Measurements from ENCODE around the gene CARNS1. TPM values are rescaled to one million over a fixed set of nuclear protein-coding genes. Genes with fewer than 3 reads are reported as not detected.
A peak's percentile ranks its signal among the peaks of the same experiment; 100 is the strongest.

CARNS1 gene
- total and polyA plus RNA-seq, 2 of the 13 experiments (the other 11 are each of a cell fraction or from before 2014, with no cell fraction given), result not detected

DNA sequence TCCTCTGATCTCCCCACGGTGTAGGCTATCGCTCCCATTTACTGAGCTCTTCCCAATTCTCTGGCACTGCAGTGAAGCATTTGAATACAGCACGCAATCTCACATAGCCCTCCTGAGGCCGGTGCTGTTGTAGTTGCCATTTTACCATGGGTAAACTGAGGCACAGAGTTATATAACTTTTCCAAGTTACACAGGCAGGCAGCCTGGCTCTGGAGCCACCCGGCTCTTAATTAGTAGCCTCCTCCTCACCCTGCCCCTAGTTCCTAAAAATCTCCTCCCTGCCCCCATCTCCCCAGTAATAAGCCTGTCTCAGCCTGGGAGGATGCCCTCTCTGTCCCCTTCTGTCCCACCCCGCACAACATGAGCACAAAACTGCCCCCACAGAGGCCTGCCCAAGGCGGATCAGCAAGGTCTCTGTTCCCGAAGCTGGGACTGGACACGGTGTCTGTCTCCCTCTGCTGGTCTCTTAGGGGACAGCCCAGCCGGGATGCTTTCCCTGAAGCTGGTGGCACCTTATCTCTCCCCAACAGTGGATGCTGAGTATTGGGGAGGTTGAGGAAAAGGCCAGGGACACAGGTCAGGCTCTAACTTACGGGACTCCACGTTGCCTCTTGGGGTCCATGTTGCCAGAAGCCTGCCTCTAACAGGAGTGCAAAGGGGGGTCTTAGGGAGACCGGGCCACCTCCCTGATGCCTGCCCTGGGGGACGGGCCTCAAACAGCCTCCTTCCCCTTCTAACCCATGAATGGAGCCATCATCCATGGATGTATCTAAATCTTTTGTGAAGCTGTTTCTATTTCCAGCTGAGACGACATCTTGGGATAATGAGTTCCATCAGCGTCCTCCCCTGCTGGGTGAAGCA, 33.0 kb upstream of the CARNS1 start (continued):
- TF ChIP-seq ZNF574 (CRISPR knock-in tag; IDR thresholded peaks at IDR 0.05), result no peak
- no peak for TF ChIP-seq ZFYVE20 (CRISPR knock-in tag; IDR thresholded peaks at IDR 0.05; ENCODE audit: borderline replicate concordance, low read depth)
- no peak for TF ChIP-seq ZNF839 (CRISPR knock-in tag; IDR thresholded peaks at IDR 0.05; ENCODE audit: borderline replicate concordance)
- TF ChIP-seq, protein P1, sequence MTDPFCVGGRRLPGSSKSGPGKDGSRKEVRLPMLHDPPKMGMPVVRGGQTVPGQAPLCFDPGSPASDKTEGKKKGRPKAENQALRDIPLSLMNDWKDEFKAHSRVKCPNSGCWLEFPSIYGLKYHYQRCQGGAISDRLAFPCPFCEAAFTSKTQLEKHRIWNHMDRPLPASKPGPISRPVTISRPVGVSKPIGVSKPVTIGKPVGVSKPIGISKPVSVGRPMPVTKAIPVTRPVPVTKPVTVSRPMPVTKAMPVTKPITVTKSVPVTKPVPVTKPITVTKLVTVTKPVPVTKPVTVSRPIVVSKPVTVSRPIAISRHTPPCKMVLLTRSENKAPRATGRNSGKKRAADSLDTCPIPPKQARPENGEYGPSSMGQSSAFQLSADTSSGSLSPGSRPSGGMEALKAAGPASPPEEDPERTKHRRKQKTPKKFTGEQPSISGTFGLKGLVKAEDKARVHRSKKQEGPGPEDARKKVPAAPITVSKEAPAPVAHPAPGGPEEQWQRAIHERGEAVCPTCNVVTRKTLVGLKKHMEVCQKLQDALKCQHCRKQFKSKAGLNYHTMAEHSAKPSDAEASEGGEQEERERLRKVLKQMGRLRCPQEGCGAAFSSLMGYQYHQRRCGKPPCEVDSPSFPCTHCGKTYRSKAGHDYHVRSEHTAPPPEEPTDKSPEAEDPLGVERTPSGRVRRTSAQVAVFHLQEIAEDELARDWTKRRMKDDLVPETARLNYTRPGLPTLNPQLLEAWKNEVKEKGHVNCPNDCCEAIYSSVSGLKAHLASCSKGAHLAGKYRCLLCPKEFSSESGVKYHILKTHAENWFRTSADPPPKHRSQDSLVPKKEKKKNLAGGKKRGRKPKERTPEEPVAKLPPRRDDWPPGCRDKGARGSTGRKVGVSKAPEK (CRISPR knock-in tag; IDR thresholded peaks at IDR 0.05; ENCODE audit: borderline replicate concordance), result no peak
- 0 out of 2 replicates have a peak, but pooled peaks have one; percentile 26 for TF ChIP-seq EED (CRISPR knock-in tag; IDR thresholded peaks at IDR 0.05)
- TF ChIP-seq GATAD2A (CRISPR knock-in tag; IDR thresholded peaks at IDR 0.05), result peak; percentile 51; the same call in 1 of the 2 replicates
- 0 out of 4 replicates have a peak, but pooled peaks of 1 of the 2 experiments have one; percentile 32 for TF ChIP-seq KLF16 (CRISPR knock-in tag; IDR thresholded peaks at IDR 0.05)
- TF ChIP-seq ZNF576 (CRISPR knock-in tag; IDR thresholded peaks at IDR 0.05), result no peak
- TF ChIP-seq ASH2L (IDR thresholded peaks at IDR 0.05; ENCODE audit: insufficient read length, low read depth, low read length), result no peak
- TF ChIP-seq KMT2A (CRISPR knock-in tag; IDR thresholded peaks at IDR 0.05), result no peak
- no peak for TF ChIP-seq ZBTB49 (CRISPR knock-in tag; IDR thresholded peaks at IDR 0.05; ENCODE audit: borderline replicate concordance)
- TF ChIP-seq NCOA2 (CRISPR knock-in tag; IDR thresholded peaks at IDR 0.05), result no peak
- no peak for TF ChIP-seq NFE2L2 (IDR thresholded peaks at IDR 0.05; ENCODE audit: low read length)
- TF ChIP-seq ZNF33B (CRISPR knock-in tag; IDR thresholded peaks at IDR 0.05), result no peak
- peak; percentile 35; the same call in 1 of the 2 replicates for TF ChIP-seq ZFP91 (CRISPR knock-in tag; IDR thresholded peaks at IDR 0.05; ENCODE audit: borderline replicate concordance)
- TF ChIP-seq ZFX (CRISPR knock-in tag; IDR thresholded peaks at IDR 0.05; ENCODE audit: low read depth), result peak; percentile 41; the same call in 1 of the 2 replicates
- no peak for TF ChIP-seq ZNF782 (CRISPR knock-in tag; IDR thresholded peaks at IDR 0.05; ENCODE audit: borderline replicate concordance)
- peak; percentile 99 for TF ChIP-seq ZNF768 (CRISPR knock-in tag; IDR thresholded peaks at IDR 0.05)
